ENCODE measurements around the gene UBN2.

UBN2 gene

GRCh38 chr7:139351027-139351426 is 120.0 kb downstream of the UBN2 start:
- H3K4me3 ChIP-seq (ENCODE audit: low read length), result no peak overlapping the region
- no peaks in the 10 kb centered on the region for H3K79me2 ChIP-seq (ENCODE audit: low read length)
- TF ChIP-seq EZH2phosphoT487 (IDR thresholded peaks at IDR 0.05; ENCODE audit: low read depth) (no peak), CTCF (IDR thresholded peaks at IDR 0.05; ENCODE audit: low read depth, low read length) (no peak)
- peaks cover 9% of the 10 kb centered on the region for H3K36me3 ChIP-seq (replicated peaks; ENCODE audit: low read depth, low read length)
- H4K20me1 ChIP-seq (ENCODE audit: insufficient read depth, low read length), result no peaks in the 10 kb centered on the region
- no peaks in the 10 kb centered on the region for H3K27me3 ChIP-seq (ENCODE audit: low read depth, low read length)
- H2AFZ ChIP-seq (ENCODE audit: low read depth, low read length), result no peak overlapping the region
- no peak overlapping the region for H3K9ac ChIP-seq (ENCODE audit: low read length)
- H3K4me2 ChIP-seq (ENCODE audit: low read length), result no peak overlapping the region
- H3K4me1 ChIP-seq (ENCODE audit: low read length), result no peaks in the 10 kb centered on the region
- no peak overlapping the region for H3K27ac ChIP-seq (ENCODE audit: low read length)
- no peaks in the 10 kb centered on the region for H3K9me3 ChIP-seq (ENCODE audit: insufficient read depth, low read length)

DNA sequence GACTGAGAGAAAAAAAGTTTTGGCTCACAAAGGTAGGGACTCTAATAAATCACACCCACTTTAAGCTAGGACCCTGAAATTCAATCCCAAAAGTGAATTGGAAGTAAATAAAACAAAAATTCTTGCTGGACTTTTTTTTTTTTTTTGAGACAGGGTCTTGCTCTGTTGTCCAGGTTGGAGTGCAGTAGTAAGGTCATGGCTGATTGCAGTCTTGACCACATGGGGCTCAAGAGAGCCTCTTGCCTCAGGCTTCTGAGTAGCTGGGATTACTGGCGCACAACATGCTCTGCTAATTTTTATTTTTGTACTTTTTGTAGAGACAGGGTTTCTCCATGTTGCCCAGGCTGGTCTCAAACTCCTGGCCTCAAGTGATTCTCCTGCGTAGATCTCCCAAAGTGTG is 123.7 kb downstream of the UBN2 start:
- H4K20me1 ChIP-seq (ENCODE audit: insufficient read depth, low read length), result no peaks in the 10 kb centered on the region
- TF ChIP-seq EZH2phosphoT487 (IDR thresholded peaks at IDR 0.05; ENCODE audit: low read depth) (no peak), CTCF (IDR thresholded peaks at IDR 0.05; ENCODE audit: low read depth, low read length) (no peak)
- H3K4me3 ChIP-seq (ENCODE audit: low read length), result no peak overlapping the region
- H3K9ac ChIP-seq (ENCODE audit: low read length), result no peak overlapping the region
- H3K4me2 ChIP-seq (ENCODE audit: low read length), result no peak overlapping the region
- H3K27ac ChIP-seq (ENCODE audit: low read length), result no peak overlapping the region
- H3K4me1 ChIP-seq (ENCODE audit: low read length), result peaks cover 5% of the 10 kb centered on the region; the same call in 1 of the 2 replicates
- H3K79me2 ChIP-seq (ENCODE audit: low read length), result peaks cover 16% of the 10 kb centered on the region
- H2AFZ ChIP-seq (ENCODE audit: low read depth, low read length), result no peak overlapping the region
- H3K27me3 ChIP-seq (ENCODE audit: low read depth, low read length), result no peaks in the 10 kb centered on the region
- no peaks in the 10 kb centered on the region for H3K9me3 ChIP-seq (ENCODE audit: insufficient read depth, low read length)
- H3K36me3 ChIP-seq (replicated peaks; ENCODE audit: low read depth, low read length), result peaks cover 3% of the 10 kb centered on the region

GRCh38 chr7:139355320-139355719 is 124.3 kb downstream of the UBN2 start:
- Histone ChIP-seq H3K4me3 (ENCODE audit: low read length) (no peak overlapping the region), H3K9ac (ENCODE audit: low read length) (no peak overlapping the region), H3K27ac (ENCODE audit: low read length) (no peak overlapping the region), H3K4me2 (ENCODE audit: low read length) (no peak overlapping the region), H3K36me3 (replicated peaks; ENCODE audit: low read depth, low read length) (peaks cover 3% of the 10 kb centered on the region), H4K20me1 (ENCODE audit: insufficient read depth, low read length) (no peaks in the 10 kb centered on the region), H3K27me3 (ENCODE audit: low read depth, low read length) (no peaks in the 10 kb centered on the region), H3K9me3 (ENCODE audit: insufficient read depth, low read length) (no peaks in the 10 kb centered on the region), H2AFZ (ENCODE audit: low read depth, low read length) (no peak overlapping the region), H3K79me2 (ENCODE audit: low read length) (peaks cover 22% of the 10 kb centered on the region), H3K4me1 (ENCODE audit: low read length) (peaks cover 5% of the 10 kb centered on the region; the same call in 1 of the 2 replicates)
- no peak for TF ChIP-seq EZH2phosphoT487 (IDR thresholded peaks at IDR 0.05; ENCODE audit: low read depth)
- TF ChIP-seq CTCF (IDR thresholded peaks at IDR 0.05; ENCODE audit: low read depth, low read length), result no peak

Data from OCI-LY3 (cell line).